ENCODE measurements around the gene TAF15.

The TAF15 gene

DNA sequence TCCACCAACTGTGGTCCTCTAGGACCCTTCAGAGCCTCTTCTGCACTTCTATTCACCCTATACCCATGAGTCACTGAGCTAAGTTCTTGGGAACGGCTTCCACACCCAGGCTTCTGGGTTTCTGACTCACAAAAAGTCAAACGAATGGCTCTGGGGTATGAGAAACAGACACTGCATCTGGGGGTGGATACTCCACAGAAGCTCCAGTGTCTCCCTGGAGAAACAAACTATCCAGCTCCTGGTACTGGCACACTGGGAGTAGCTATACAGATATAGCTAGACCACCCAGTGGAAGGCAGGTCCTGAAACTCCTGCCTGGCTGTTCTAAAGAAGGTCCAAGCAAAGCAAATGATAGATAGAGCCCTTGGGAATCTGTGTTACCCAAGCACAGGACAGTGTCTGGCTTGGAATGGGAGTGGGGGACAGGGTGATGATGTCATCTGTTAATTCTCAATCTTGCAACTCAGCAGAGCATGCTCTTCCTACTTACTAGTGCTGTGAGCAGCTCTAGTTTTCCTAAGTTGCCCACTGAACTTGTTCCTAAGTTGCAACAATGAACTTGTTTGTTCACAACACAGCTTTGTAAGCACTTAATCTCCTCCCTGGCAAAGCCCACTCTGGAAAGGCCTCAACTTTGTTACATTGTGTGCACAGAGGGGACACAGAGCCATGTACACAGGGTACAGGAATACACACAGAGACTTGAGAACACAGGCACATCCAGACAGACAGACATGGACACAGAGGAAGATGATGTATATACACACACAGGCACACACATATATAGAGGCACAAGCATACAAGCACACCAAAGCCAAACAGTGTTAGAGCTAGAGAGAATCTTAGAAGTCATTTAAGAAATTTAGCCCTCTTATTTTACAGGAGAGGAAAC lies 20.6 kb upstream of the TAF15 start:
- no peak for DNase-seq

DNA sequence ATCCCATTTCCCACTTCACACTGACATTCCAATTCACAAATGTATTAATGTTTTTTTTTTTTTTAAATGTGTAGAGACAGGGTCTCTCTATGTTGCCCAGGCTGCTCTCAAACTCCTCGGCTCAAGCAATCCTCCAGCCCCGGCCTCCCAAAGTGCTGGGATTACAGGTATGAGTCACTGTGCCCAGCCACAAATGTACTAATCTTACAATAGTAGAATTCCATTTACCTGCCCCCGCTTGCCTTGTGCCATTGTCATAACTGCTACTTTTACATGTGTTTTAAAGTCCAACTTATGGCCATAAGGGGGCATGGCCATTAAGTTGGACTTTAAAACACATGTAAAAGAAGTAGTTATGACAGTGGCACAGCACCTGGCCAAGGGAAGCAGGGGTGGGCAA lies 18.4 kb upstream of the TAF15 start:
- no peak for DNase-seq

DNA sequence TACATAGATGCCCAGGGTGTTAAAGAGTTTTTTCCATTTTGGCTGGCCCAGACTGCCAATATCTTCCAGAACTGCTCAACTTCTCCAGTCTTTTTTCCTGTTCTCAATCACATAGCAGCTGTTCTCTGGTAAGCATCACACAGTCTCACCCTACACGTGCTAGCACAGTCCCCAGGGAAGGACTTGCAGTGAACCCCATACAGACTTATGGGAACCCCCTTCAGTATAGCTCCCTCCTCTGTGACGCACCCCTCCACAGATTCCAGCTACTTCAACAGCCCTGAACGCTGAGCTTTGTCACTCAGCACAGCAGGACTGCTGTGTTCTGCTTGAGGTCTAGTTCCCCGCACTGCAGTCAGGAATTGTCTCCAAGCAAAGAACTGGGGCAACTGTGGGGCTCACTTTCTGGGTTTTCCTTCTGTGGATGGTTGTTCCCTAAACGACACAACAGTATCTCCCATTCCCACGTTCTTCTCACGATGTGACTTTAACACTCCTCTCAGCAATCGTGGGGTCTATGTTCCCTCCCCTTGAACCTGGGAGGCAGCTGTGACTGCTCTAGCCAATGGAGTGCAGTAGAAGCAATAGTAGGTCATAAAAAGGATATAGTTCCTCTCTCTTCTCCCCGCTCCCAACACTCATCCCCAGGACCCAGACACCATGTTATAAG lies 17.5 kb upstream of the TAF15 start:
- DNase-seq = no peak

GRCh38 chr17:35793257-35793656 lies 16.0 kb upstream of the TAF15 start:
- no peak for DNase-seq

- no peak for DNase-seq
Measured at GRCh38 chr17:35795007-35795870, 14.0 kb upstream of the TAF15 start, which contains the start of gene MMP28. Gene MMP28 (minus strand): TSS chr17:35795641. CDS start chr17:35795377, 264 bp downstream.

GRCh38 chr17:35795871-35796265 lies 13.4 kb upstream of the TAF15 start:
- DNase-seq = no peak

DNA sequence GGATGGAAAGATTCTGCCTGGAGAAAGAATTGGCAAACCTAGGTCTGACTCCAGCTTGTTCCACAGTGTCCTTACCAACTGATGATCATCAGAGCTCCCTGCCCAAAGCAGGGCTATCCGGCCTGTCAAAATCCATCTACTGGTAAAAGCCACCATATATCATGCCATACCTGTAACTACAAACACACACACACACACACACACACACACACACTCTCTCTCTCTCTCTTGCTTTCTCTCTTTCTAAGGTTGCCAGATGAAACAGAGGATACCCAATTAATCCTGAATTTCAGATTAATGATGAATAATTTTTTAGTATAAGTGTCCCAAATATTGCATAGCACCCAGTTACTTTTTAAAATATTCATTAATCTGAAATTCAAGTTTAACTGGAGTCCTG lies 12.3 kb upstream of the TAF15 start:
- DNase-seq = no peak

- DNase-seq = no peak
Measured at GRCh38 chr17:35797370-35797769, 11.9 kb upstream of the TAF15 start.

DNA sequence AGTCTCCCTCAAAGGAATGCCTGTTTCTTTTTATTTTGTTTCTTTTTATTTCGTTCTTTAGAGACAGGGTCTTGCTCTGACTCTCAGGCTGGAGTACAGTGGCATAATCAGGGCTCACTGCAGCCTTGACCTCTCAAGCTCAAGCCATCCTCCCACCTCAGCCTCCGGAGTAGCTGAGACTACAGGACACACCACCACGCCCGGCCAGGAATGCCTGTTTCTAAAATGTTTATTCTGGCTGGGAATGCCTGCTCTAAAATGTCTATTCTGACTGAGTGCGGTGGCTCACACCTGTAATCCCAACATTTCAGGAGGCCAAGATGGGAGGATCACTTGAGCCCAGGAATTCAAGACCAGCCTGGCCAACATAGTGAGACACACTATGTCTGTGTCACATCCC lies 11.4 kb upstream of the TAF15 start:
- DNase-seq = no peak

DNA sequence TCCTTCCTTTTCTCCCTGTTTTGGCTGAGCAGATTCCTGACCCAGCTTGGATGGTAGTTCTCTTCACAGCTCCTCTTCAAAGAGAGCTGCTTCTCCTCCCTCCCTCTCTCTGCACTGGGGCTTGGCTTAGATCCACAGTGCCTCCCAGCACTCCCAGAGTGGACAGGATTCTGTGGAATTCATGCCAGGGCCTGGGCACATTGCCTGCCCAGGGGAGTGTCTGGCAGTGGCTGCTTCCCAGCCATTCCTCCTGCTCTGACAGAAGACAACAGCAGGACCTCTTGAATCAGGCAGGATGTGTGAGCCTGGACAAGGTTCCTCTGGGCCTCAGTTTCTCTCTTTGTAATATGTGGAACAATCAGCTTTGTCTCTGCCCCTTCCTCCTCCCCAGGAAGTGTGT lies 9.3 kb upstream of the TAF15 start:
- DNase-seq = peak; percentile 86

GRCh38 chr17:35801583-35802224 lies 7.6 kb upstream of the TAF15 start:
- peak; percentile 74 for DNase-seq

- no peak for DNase-seq
Measured at GRCh38 chr17:35804658-35805192, 4.6 kb upstream of the TAF15 start.

DNA sequence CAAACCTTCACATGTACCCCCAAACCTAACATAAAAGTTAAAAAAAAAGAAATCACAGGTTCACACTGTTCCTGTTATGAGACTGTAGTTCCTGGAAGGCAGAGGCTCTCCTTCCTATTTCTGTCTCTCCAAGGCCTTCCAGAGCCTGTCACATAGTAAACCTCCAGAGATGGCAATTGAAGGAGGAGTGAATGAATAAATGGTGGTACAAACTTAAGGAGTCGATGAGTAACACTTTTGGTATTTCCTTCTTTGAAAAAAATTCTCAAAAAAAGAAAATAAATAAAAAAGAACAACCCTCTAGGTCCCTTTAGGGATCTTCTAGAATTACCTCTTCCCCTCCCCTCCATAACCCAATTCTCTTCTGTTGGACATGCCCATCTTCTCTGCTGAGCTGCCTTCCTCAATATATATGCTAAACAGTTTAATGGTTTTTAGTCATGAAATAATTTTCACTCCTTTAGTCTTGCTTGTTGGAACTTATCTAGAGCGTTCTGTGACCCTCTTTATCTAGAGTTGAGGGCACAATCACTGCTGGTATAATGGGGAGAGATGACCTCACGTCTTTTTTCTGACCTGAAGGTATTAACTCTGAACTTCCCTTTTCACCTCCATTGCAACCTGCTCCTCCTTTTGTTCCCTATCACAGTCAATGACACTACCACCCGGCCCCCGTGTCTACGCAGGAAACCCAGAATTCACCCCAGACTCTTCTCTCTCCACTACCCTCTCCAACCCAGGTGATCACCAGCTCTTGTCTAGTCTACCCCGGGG lies 1.7 kb upstream of the TAF15 start:
- DNase-seq = no peak

GRCh38 chr17:35808240-35808961 lies 883 bp upstream of the TAF15 start:
- DNase-seq = no peak

DNA sequence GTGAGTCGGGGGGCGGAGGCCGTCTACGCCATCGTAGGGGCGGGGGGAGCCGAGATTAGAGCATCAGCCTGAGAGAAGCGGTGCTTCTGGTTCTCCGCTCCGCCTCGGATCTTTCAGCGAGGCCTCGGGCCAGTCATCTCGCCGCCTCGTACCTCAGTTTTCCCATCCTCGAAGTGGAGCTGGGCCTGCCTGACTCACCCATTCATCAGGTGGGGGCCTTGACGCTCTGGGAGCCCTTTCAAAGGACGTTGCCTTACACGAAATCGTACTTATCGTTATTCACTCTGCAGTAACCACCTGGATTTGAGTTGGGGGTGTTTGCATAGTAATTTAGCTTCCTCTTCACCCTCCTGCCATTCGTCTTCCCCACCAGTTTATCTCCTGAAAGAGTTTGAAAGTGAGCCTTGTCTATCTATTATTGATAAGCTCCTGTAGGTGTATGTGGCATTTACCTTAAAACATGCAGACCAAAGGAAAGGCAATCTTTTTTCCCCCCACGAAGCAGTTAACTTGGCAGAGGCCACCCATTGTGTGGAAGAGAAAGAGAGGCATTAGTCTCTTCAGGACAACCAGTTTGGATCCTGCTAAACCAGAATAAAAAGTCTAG lies 674 bp downstream of the TAF15 start:
- DNase-seq = no peak

- DNase-seq = no peak
Measured at GRCh38 chr17:35811759-35812158, 2.5 kb downstream of the TAF15 start.

GRCh38 chr17:35812456-35812855 lies 3.2 kb downstream of the TAF15 start:
- no peak for DNase-seq

DNA sequence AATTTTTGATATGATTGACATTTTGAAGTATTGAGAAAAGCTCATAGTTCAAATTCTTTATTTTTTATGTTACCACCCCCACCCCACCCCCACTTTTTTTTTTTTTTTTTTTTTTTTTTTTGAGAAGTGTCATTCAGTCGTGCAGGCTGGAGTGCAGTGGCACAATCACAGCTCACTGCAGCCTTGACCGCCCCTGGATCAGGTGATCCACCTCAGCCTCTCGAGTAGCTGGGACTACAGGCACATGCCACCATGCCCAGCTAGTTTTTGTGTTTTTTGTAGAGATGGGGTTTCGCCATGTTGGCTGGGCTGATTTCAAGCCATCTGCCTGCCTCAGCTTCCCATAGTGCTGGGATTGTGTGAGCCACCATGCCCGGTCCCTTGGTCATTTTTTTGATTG lies 7.4 kb downstream of the TAF15 start:
- DNase-seq = no peak

- DNase-seq = no peak
Measured at GRCh38 chr17:35817196-35817595, 7.9 kb downstream of the TAF15 start.

DNA sequence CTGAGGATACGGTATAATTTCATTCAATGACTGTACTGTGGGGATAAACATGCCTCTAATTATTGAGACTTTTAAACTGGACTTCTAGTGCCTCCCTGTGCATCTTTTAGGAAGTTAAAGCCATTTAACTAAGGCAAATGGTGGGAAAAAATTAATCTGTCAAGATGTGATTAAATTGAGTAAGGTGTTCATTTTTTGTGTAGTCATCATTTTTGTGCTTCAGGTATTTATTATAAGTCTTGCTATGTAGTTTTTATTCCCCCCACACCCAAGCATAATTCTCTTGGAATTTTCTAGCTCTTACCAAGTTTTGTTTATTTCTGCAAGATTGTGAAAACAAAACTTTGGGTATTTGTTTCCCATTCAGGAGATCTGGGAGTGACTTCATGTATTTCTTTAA lies 10.2 kb downstream of the TAF15 start:
- DNase-seq = no peak

DNA sequence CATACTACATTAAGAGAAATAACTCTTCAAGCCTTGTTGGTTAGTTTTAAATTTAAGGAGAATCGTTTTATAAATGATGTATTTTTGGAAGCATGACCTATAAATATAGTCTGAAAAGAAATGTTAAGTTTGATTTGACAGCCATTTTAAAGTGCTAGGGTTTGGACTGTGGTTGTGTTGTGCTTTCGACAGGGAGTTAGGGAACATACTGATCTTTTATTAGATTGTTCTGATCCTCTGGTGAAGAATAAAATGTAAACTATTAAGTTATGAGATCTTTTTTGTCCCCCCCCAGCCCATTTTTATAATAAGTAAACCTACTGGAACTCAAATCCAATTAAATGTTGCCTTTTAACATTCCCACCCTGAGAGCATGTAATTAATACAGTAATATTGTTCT lies 12.0 kb downstream of the TAF15 start:
- DNase-seq = no peak

Measured in right forelimb (tissue), 1 donor.